HCT116 (cell line): ENCODE data around the gene NBAS. TPM values are rescaled to one million over a fixed set of nuclear protein-coding genes. Genes with fewer than 3 reads are reported as not detected.

Experiments used
- ATAC-seq: fragments of 200-7000 bp; cut with Tn5 transposase; 2 replicates; pipeline ENCODE4 v1.9.1; 2020; ENCODE audit warnings: mild to moderate bottlenecking, moderate library complexity
- BruUV-seq: library from RNA; stranded (reverse); fragments of 400-500 nt; replicated peaks from 2 replicates; lab custom pipeline; 2021; lab: Mats Ljungman, UMichigan
- CTCF ChIA-PET: fragments of 300-600 bp; sonication (Branson Sonifier 250); formaldehyde crosslinking; loops from one replicate; lab custom pipeline; 2021; ENCODE audit warnings: antibody characterized with exemption; lab: Charles Lee
- POLR2A ChIA-PET: fragments of 300-600, 350-600 bp; sonication (Branson Sonifier 250); formaldehyde crosslinking; loops from one replicate; lab custom pipeline; 2021; ENCODE audit warnings: antibody characterized with exemption; lab: Charles Lee
- RAD21 ChIA-PET, 2 experiments: fragments of 300-600 bp; sonication (Branson Sonifier 250); formaldehyde crosslinking; loops; one replicate each; lab custom pipeline; 2023; ENCODE audit warnings: low total read pairs in 2 of 2; ENCODE audit not compliant: uncharacterized antibody in 2 of 2, unreplicated experiment in 2 of 2, low non-redundant PET in 1 of 2; lab: Charles Lee
- DNase-seq: peaks from one replicate; pipeline ENCODE4 v3.0.0-alpha.2; 2010; ENCODE audit warnings: low read depth, low spot score
- H2AFZ ChIP-seq: fragments of 200-600 bp; shearing (Covaris generic), sonication (generic); 2 replicates; pipeline ENCODE4 v1.6.1; 2017; ENCODE audit warnings: low read depth, mixed run types, mixed read lengths, antibody characterized with exemption, low read length; ENCODE audit not compliant: poor library complexity, severe bottlenecking
- H3K27ac ChIP-seq: 2 replicates; pipeline ENCODE4 v1.5.1; 2012; ENCODE audit warnings: low read depth, low read length
- H3K27me3 ChIP-seq: fragments of 200-600 bp; sonication (generic); 2 replicates; pipeline ENCODE4 v1.6.1; 2016; ENCODE audit warnings: mixed run types, low read length, mixed read lengths; ENCODE audit not compliant: insufficient read depth
- H3K36me3 ChIP-seq, 2 experiments: fragments of 200-500 bp in 1 of 2; fragments of 200-600 bp in 1 of 2; sonication (Bioruptor generic) in 1 of 2; sonication (generic) in 1 of 2; 2 replicates each; pipeline versions ENCODE4 v1.5.1 to v1.6.1; 2014 to 2016; ENCODE audit warnings: low read length in 2 of 2, inconsistent platforms in 1 of 2, mixed read lengths in 1 of 2, mixed run types in 1 of 2; ENCODE audit not compliant: insufficient read depth in 2 of 2, control insufficient read depth in 1 of 2
- H3K4me1 ChIP-seq, 2 experiments: fragments of 200-600 bp in 1 of 2; sonication (generic) in 1 of 2; 2 replicates each; pipeline versions ENCODE4 v1.5.1 to v1.6.1; 2012 to 2017; ENCODE audit warnings: low read length in 2 of 2, inconsistent platforms in 1 of 2, mild to moderate bottlenecking in 1 of 2, mixed read lengths in 1 of 2, mixed run types in 1 of 2, moderate library complexity in 1 of 2; ENCODE audit not compliant: insufficient read depth in 2 of 2, control insufficient read depth in 1 of 2
- H3K4me2 ChIP-seq: fragments of 200-600 bp; sonication (generic); 2 replicates; pipeline ENCODE4 v1.6.1; 2017; ENCODE audit warnings: mixed run types, low read length, mixed read lengths
- H3K4me3 ChIP-seq, 2 experiments: fragments of 200-600 bp in 1 of 2; sonication (generic) in 1 of 2; replicated peaks in 1 of 2; 2 replicates each; pipeline ENCODE4 v1.5.1; 2011 to 2016; ENCODE audit warnings: low read length in 2 of 2, control low read depth in 1 of 2, low read depth in 1 of 2, mild to moderate bottlenecking in 1 of 2, mixed read lengths in 1 of 2, mixed run types in 1 of 2
- H3K79me2 ChIP-seq: fragments of 200-600 bp; sonication (generic); 2 replicates; pipeline ENCODE4 v1.6.1; 2017; ENCODE audit warnings: mild to moderate bottlenecking, mixed run types, low read length, moderate library complexity, mixed read lengths; ENCODE audit not compliant: insufficient read depth
- H3K9ac ChIP-seq: fragments of 200-600 bp; sonication (generic); 2 replicates; pipeline ENCODE4 v1.6.1; 2016; ENCODE audit warnings: low read length, mixed read lengths
- H3K9me2 ChIP-seq: fragments of 200-600 bp; sonication (generic), shearing (Covaris generic); 2 replicates; pipeline ENCODE4 v1.6.1; 2017; ENCODE audit warnings: mixed run types, mild to moderate bottlenecking, moderate library complexity; ENCODE audit not compliant: insufficient read depth
- H3K9me3 ChIP-seq, 2 experiments: fragments of 200-500 bp in 1 of 2; fragments of 200-600 bp in 1 of 2; sonication (Bioruptor generic) in 1 of 2; sonication (generic) in 1 of 2; 2 replicates each; pipeline ENCODE4 v1.6.1; 2014 to 2017; ENCODE audit warnings: low read length in 2 of 2, mixed read lengths in 2 of 2, inconsistent platforms in 1 of 2, low read depth in 1 of 2, mild to moderate bottlenecking in 1 of 2, mixed run types in 1 of 2, moderate library complexity in 1 of 2; ENCODE audit not compliant: control insufficient read depth in 1 of 2, insufficient read depth in 1 of 2
- H4K20me1 ChIP-seq: fragments of 200-600 bp; sonication (generic), shearing (Covaris generic); 2 replicates; pipeline ENCODE4 v1.6.1; 2017; ENCODE audit warnings: mixed run types, mild to moderate bottlenecking, moderate library complexity; ENCODE audit not compliant: insufficient read depth
- EGR1 ChIP-seq: IDR thresholded peaks from 2 replicates; pipeline ENCODE4 v1.6.1; 2012; ENCODE audit warnings: low read depth
- EZH2 ChIP-seq: fragments of 200-600 bp; sonication (generic); IDR thresholded peaks from 2 replicates; pipeline ENCODE4 v1.6.1; 2017; ENCODE audit warnings: antibody characterized with exemption, mixed run types
- EZH2phosphoT487 ChIP-seq: fragments of 200-600 bp; IDR thresholded peaks from 2 replicates; pipeline ENCODE4 v1.6.1; 2018; ENCODE audit warnings: antibody characterized with exemption, borderline replicate concordance
- JUND ChIP-seq: IDR thresholded peaks from 2 replicates; pipeline ENCODE4 v1.6.1; 2012
- RAD21 ChIP-seq: IDR thresholded peaks from 2 replicates; pipeline ENCODE4 v1.6.1; 2012; ENCODE audit warnings: low read depth, mild to moderate bottlenecking
- SIN3A ChIP-seq: IDR thresholded peaks from 2 replicates; pipeline ENCODE4 v1.6.1; 2012; ENCODE audit warnings: low read depth
- SP1 ChIP-seq: IDR thresholded peaks from 2 replicates; pipeline ENCODE4 v1.6.1; 2012; ENCODE audit warnings: low read depth
- ZFX ChIP-seq: fragments of 450-650 bp; IDR thresholded peaks from 2 replicates; pipeline ENCODE4 v1.6.1; 2017
- intact Hi-C: fragments of 100-400 bp; cut with micrococcal nuclease; formaldehyde crosslinking; loops from 2 replicates; pipeline ENCODE4 v1.10.0; 2022
- total RNA-seq: library from RNA; stranded (reverse); gene quantifications from one replicate; pipeline ENCODE4 v1.2.1, GENCODE V29; 2021; ENCODE audit not compliant: unreplicated experiment
- TF ChIP-seq, protein P1 (sequence below): IDR thresholded peaks from 2 replicates; pipeline ENCODE4 v1.6.1; 2012
- TF ChIP-seq, protein P2 (sequence below), 3 experiments: fragments of 200-600 bp in 1 of 3; sonication (generic) in 1 of 3; IDR thresholded peaks in 2 of 3; conservative IDR thresholded peaks in 1 of 3; 2 replicates each; pipeline ENCODE4 v1.5.1; 2012 to 2017; ENCODE audit warnings: low read depth in 2 of 3, low read length in 2 of 3, antibody characterized with exemption in 1 of 3, borderline replicate concordance in 1 of 3, control low read depth in 1 of 3, mild to moderate bottlenecking in 1 of 3, mixed read lengths in 1 of 3, mixed run types in 1 of 3, moderate library complexity in 1 of 3; ENCODE audit not compliant: insufficient read depth in 1 of 3

The NBAS gene
- total RNA-seq, 1 experiment from 2014 or later, result 32.8 TPM

DNA sequence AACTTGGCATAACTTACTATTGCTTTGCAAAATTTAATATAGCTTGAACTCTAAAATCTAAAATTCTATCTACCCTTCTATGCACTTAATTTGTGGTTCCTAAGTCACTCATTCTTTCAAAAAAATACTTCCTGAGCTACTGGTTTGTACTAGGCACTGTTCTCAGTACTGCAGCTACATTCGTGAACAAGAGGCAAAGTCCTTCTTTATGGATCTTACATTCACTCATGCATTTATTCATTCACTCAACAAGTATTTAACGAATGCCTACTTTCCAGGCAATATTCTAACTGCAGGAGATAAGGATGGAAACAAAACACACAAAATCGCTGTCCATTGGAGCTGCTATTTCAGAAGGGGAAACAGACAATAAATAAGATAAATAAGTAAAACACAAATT, 104.8 kb downstream of the NBAS start:
- H3K4me2 ChIP-seq, result no peak overlapping the region
- H4K20me1 ChIP-seq, result no peaks in the 10 kb centered on the region
- BruUV-seq, result no TSS peak
- H2AFZ ChIP-seq, result no peak overlapping the region
- intact Hi-C loops, result no loop called here
- RAD21 ChIA-PET, result no interaction called here
- H3K27ac ChIP-seq, result no peak overlapping the region
- POLR2A ChIA-PET, result no interaction called here
- H3K4me3 ChIP-seq, result no peak overlapping the region
- no peak for DNase-seq
- H3K4me1 ChIP-seq, result peaks cover 0 to 8% of the 10 kb centered on the region in 2 experiments; a peak in 2 of 4 replicates
- no peaks in the 10 kb centered on the region for H3K27me3 ChIP-seq
- H3K9me3 ChIP-seq, result no peaks in the 10 kb centered on the region
- no peaks in the 10 kb centered on the region for H3K9me2 ChIP-seq
- CTCF ChIA-PET, result no interaction called here
- TF ChIP-seq SP1 (no peak), ZFX (no peak), EZH2phosphoT487 (no peak), RAD21 (no peak)
- TF ChIP-seq, protein P1, sequence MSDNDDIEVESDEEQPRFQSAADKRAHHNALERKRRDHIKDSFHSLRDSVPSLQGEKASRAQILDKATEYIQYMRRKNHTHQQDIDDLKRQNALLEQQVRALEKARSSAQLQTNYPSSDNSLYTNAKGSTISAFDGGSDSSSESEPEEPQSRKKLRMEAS, result no peak
- H3K36me3 ChIP-seq, result no peaks in the 10 kb centered on the region
- no peak for ATAC-seq
- no peaks in the 10 kb centered on the region for H3K79me2 ChIP-seq
- H3K9ac ChIP-seq, result no peak overlapping the region

DNA sequence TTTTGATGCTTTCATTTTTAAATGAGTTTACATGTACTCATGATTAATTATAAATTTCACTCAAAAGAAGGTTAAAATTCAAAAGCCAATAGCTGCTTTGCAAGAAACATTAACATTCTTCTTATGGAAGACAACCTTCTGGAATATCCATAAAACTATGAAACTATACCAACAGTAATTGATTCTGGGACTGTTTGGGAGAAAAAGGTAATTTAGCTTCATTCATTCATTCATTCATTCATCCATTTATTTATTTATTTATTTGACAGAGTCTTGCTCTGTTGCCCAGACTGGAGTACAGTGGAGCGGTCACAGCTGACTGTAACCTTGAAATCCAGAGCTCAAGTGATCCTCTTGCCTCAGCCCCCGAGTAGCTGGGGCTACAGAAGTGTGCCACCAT, 110.3 kb downstream of the NBAS start:
- no peak overlapping the region for H3K4me3 ChIP-seq
- H4K20me1 ChIP-seq, result no peaks in the 10 kb centered on the region
- H2AFZ ChIP-seq, result no peak overlapping the region
- BruUV-seq, result no TSS peak
- H3K79me2 ChIP-seq, result no peaks in the 10 kb centered on the region
- RAD21 ChIA-PET, result no interaction called here
- H3K9ac ChIP-seq, result no peak overlapping the region
- POLR2A ChIA-PET, result no interaction called here
- no peaks in the 10 kb centered on the region for H3K9me3 ChIP-seq
- no peaks in the 10 kb centered on the region for H3K27me3 ChIP-seq
- TF ChIP-seq JUND, result no peak
- no peak for TF ChIP-seq EZH2
- TF ChIP-seq, protein P2, sequence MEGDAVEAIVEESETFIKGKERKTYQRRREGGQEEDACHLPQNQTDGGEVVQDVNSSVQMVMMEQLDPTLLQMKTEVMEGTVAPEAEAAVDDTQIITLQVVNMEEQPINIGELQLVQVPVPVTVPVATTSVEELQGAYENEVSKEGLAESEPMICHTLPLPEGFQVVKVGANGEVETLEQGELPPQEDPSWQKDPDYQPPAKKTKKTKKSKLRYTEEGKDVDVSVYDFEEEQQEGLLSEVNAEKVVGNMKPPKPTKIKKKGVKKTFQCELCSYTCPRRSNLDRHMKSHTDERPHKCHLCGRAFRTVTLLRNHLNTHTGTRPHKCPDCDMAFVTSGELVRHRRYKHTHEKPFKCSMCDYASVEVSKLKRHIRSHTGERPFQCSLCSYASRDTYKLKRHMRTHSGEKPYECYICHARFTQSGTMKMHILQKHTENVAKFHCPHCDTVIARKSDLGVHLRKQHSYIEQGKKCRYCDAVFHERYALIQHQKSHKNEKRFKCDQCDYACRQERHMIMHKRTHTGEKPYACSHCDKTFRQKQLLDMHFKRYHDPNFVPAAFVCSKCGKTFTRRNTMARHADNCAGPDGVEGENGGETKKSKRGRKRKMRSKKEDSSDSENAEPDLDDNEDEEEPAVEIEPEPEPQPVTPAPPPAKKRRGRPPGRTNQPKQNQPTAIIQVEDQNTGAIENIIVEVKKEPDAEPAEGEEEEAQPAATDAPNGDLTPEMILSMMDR (IDR thresholded peaks at IDR 0.05 in 2 of 3, conservative IDR thresholded peaks at IDR 0.05 in 1 of 3; ENCODE audit: borderline replicate concordance in 1 of 3, insufficient read depth in 1 of 3, low read depth in 2 of 3, low read length in 2 of 3), result no peak
- no peak for TF ChIP-seq SIN3A
- TF ChIP-seq, protein P1, result no peak
- TF ChIP-seq EGR1, result no peak
- ATAC-seq, result no peak
- intact Hi-C loops, result no loop called here
- no peak overlapping the region for H3K4me2 ChIP-seq
- H3K27ac ChIP-seq, result no peak overlapping the region
- H3K9me2 ChIP-seq, result no peaks in the 10 kb centered on the region
- CTCF ChIA-PET, result no interaction called here
- no peak for DNase-seq
- H3K4me1 ChIP-seq, result peaks cover 0 to 8% of the 10 kb centered on the region in 2 experiments; a peak in 2 of 4 replicates
- no peaks in the 10 kb centered on the region for H3K36me3 ChIP-seq
